ENCODE data around the gene SPRY4. TPM values are rescaled to one million over a fixed set of nuclear protein-coding genes. Genes with fewer than 3 reads are reported as not detected.

Gene SPRY4
- total RNA-seq, 1 donor from 2014 or later, result 14.8 TPM

GRCh38 chr5:142308358-142308757 lies 16.5 kb downstream of the SPRY4 start:
- H3K27ac Mint-ChIP-seq, result no peak overlapping the region
- H3K9me3 Mint-ChIP-seq (ENCODE audit: low read depth), result no peaks in the 10 kb centered on the region
- no peaks in the 10 kb centered on the region for H3K36me3 Mint-ChIP-seq (ENCODE audit: insufficient read depth)
- peaks cover 17% of the 10 kb centered on the region for H3K4me1 Mint-ChIP-seq (ENCODE audit: low read depth)
- DNase-seq (ENCODE audit: low spot score, unreplicated experiment), result no peak
- TF ChIP-seq CTCF (IDR thresholded peaks at IDR 0.05; ENCODE audit: unreplicated experiment), result no peak
- no peak overlapping the region for H3K4me3 Mint-ChIP-seq (ENCODE audit: low read depth)
- no peaks in the 10 kb centered on the region for H3K27me3 Mint-ChIP-seq

GRCh38 chr5:142307146-142307890 lies 17.5 kb downstream of the SPRY4 start:
- no peaks in the 10 kb centered on the region for H3K36me3 Mint-ChIP-seq (ENCODE audit: insufficient read depth)
- H3K27ac Mint-ChIP-seq, result no peak overlapping the region
- no peak overlapping the region for H3K4me3 Mint-ChIP-seq (ENCODE audit: low read depth)
- no peak for DNase-seq (ENCODE audit: low spot score, unreplicated experiment)
- no peaks in the 10 kb centered on the region for H3K27me3 Mint-ChIP-seq
- H3K4me1 Mint-ChIP-seq (ENCODE audit: low read depth), result peaks cover 13% of the 10 kb centered on the region
- no peaks in the 10 kb centered on the region for H3K9me3 Mint-ChIP-seq (ENCODE audit: low read depth)
- no peak for TF ChIP-seq CTCF (IDR thresholded peaks at IDR 0.05; ENCODE audit: unreplicated experiment)

- no peaks in the 10 kb centered on the region for H3K9me3 Mint-ChIP-seq (ENCODE audit: low read depth)
- no peak for TF ChIP-seq CTCF (IDR thresholded peaks at IDR 0.05; ENCODE audit: unreplicated experiment)
- peak overlapping the region; percentile 31 for H3K27ac Mint-ChIP-seq
- peaks cover 7% of the 10 kb centered on the region for H3K4me1 Mint-ChIP-seq (ENCODE audit: low read depth)
- H3K36me3 Mint-ChIP-seq (ENCODE audit: insufficient read depth), result no peaks in the 10 kb centered on the region
- H3K27me3 Mint-ChIP-seq, result no peaks in the 10 kb centered on the region
- H3K4me3 Mint-ChIP-seq (ENCODE audit: low read depth), result no peak overlapping the region
- no peak for DNase-seq (ENCODE audit: low spot score, unreplicated experiment)
Observed at GRCh38 chr5:142306077-142306502, 18.7 kb downstream of the SPRY4 start.

GRCh38 chr5:142305211-142305610 lies 19.6 kb downstream of the SPRY4 start:
- no peaks in the 10 kb centered on the region for H3K36me3 Mint-ChIP-seq (ENCODE audit: insufficient read depth)
- no peaks in the 10 kb centered on the region for H3K9me3 Mint-ChIP-seq (ENCODE audit: low read depth)
- H3K27ac Mint-ChIP-seq, result no peak overlapping the region
- peaks cover 7% of the 10 kb centered on the region for H3K4me1 Mint-ChIP-seq (ENCODE audit: low read depth)
- TF ChIP-seq CTCF (IDR thresholded peaks at IDR 0.05; ENCODE audit: unreplicated experiment), result no peak
- H3K4me3 Mint-ChIP-seq (ENCODE audit: low read depth), result no peak overlapping the region
- no peak for DNase-seq (ENCODE audit: low spot score, unreplicated experiment)
- no peaks in the 10 kb centered on the region for H3K27me3 Mint-ChIP-seq

GRCh38 chr5:142304013-142304701 lies 20.7 kb downstream of the SPRY4 start:
- Mint-ChIP-seq H3K9me3 (ENCODE audit: low read depth) (no peaks in the 10 kb centered on the region), H3K4me3 (ENCODE audit: low read depth) (no peak overlapping the region), H3K27me3 (no peaks in the 10 kb centered on the region), H3K4me1 (ENCODE audit: low read depth) (peaks cover 7% of the 10 kb centered on the region), H3K27ac (peak overlapping the region; percentile 29), H3K36me3 (ENCODE audit: insufficient read depth) (no peaks in the 10 kb centered on the region)
- no peak for TF ChIP-seq CTCF (IDR thresholded peaks at IDR 0.05; ENCODE audit: unreplicated experiment)
- no peak for DNase-seq (ENCODE audit: low spot score, unreplicated experiment)

Data from progenitor cell of endocrine pancreas (in vitro differentiated cells).